Measurements from ENCODE around the gene ACSF2.
A peak's percentile ranks its signal among the peaks of the same experiment; 100 is the strongest.

The ACSF2 gene

GRCh38 chr17:50477976-50478375, 52.0 kb downstream of the ACSF2 start:
- no peak for DNase-seq (ENCODE audit: low read depth in 2 of 2)

GRCh38 chr17:50478391-50479381, 52.7 kb downstream of the ACSF2 start, which contains the start of gene RSAD1:
Gene RSAD1, plus strand, starts transcription at chr17:50478860. Its CDS starts 25 bp downstream, at chr17:50478885.
- DNase-seq (ENCODE audit: low read depth in 2 of 2), result peak; percentile 73 to 76

- peak; percentile 38 to 68 for DNase-seq (ENCODE audit: low read depth in 2 of 2)
Measured at GRCh38 chr17:50479522-50480141, 53.6 kb downstream of the ACSF2 start.

GRCh38 chr17:50480142-50480764, 54.2 kb downstream of the ACSF2 start:
- DNase-seq (ENCODE audit: low read depth in 2 of 2), result no peak

- no peak for DNase-seq (ENCODE audit: low read depth in 2 of 2)
Measured at GRCh38 chr17:50480854-50481490, 55.0 kb downstream of the ACSF2 start.

GRCh38 chr17:50481648-50482047, 55.6 kb downstream of the ACSF2 start:
- no peak for DNase-seq (ENCODE audit: low read depth in 2 of 2)

GRCh38 chr17:50482110-50482509, 56.1 kb downstream of the ACSF2 start:
- no peak for DNase-seq (ENCODE audit: low read depth in 2 of 2)

- peak; percentile 56 to 73 for DNase-seq (ENCODE audit: low read depth in 2 of 2)
Measured at GRCh38 chr17:50482516-50482915, 56.5 kb downstream of the ACSF2 start.

GRCh38 chr17:50483266-50483665, 57.2 kb downstream of the ACSF2 start:
- no peak for DNase-seq (ENCODE audit: low read depth in 2 of 2)

GRCh38 chr17:50484386-50485155, 58.6 kb downstream of the ACSF2 start:
- no peak for DNase-seq (ENCODE audit: low read depth in 2 of 2)

GRCh38 chr17:50487213-50488096, 61.4 kb downstream of the ACSF2 start:
- DNase-seq (ENCODE audit: low read depth in 2 of 2), result no peak

GRCh38 chr17:50488880-50489279, 62.9 kb downstream of the ACSF2 start:
- no peak for DNase-seq (ENCODE audit: low read depth in 2 of 2)

- DNase-seq (ENCODE audit: low read depth in 2 of 2), result no peak
Measured at GRCh38 chr17:50491505-50491904, 65.5 kb downstream of the ACSF2 start.

- no peak for DNase-seq (ENCODE audit: low read depth in 2 of 2)
Measured at GRCh38 chr17:50492214-50492613, 66.2 kb downstream of the ACSF2 start.

- no peak for DNase-seq (ENCODE audit: low read depth in 2 of 2)
Measured at GRCh38 chr17:50493744-50494143, 67.7 kb downstream of the ACSF2 start.

GRCh38 chr17:50495217-50495823, 69.3 kb downstream of the ACSF2 start:
- no peak for DNase-seq (ENCODE audit: low read depth in 2 of 2)

- DNase-seq (ENCODE audit: low read depth in 2 of 2), result no peak
Measured at GRCh38 chr17:50495918-50496317, 69.9 kb downstream of the ACSF2 start.

- DNase-seq (ENCODE audit: low read depth in 2 of 2), result no peak
Measured at GRCh38 chr17:50498021-50498874, 72.2 kb downstream of the ACSF2 start.

- DNase-seq (ENCODE audit: low read depth in 2 of 2), result no peak
Measured at GRCh38 chr17:50499270-50499669, 73.3 kb downstream of the ACSF2 start.

Data from stimulated activated CD4-positive, alpha-beta T cell treated with anti-CD3 and anti-CD28 coated beads, Interleukin-12 subunit alpha, Interleukin-12 subunit beta, amount 100 ng/mL, for 24 hours (primary cell).